NCI-H69 (cell line): ENCODE results near the gene AMPD3.
A peak's percentile ranks its signal among the peaks of the same experiment; 100 is the strongest.

Source experiments
- DNase-seq: peaks from one replicate; lab custom pipeline; 2025; lab: John Stamatoyannopoulos, UW

AMPD3 gene

DNA sequence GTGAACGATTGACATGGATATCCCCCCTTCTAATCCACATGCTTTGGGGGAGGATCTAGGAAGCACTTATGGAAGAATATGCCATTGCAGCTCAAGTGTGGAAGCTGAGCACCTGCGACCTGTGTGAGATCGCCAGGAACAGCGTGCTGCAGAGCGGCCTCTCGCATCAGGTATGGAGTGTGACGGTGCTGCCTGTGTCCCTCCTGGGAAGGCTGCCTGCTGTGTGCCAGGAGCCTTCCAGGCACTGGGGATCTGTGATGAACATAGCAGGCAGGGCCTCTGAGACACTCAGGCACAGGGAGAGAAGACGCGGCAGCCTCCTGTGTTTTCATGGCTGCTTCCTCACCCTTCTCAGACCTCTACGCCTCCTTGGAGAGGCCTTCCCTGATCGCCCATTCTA, 49.4 kb downstream of the AMPD3 start:
- no peak for DNase-seq

GRCh38 chr11:10505278-10506007, 50.4 kb downstream of the AMPD3 start:
- DNase-seq: no peak

GRCh38 chr11:10506008-10506370, 50.9 kb downstream of the AMPD3 start:
- DNase-seq: no peak

GRCh38 chr11:10511181-10511621, 56.1 kb downstream of the AMPD3 start:
- peak; percentile 44 for DNase-seq

DNA sequence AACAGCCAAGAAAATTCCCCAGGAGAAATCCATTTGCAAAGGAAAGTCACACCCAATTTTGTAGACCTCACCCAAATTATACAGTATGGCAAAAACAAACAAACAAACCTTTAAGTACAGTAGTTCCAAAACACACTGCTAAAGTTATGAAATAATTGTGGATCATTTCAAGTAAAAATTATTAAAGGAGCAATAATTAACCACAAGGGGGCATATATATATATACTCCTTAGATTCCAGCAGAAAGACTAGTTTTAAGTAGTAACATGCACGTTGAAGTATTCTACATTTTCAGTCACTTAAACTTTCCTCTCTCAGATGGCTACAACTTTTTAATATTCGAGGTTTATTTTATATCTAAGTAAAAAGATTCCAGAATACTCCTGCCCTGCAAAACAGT, 59.1 kb downstream of the AMPD3 start:
- DNase-seq: peak; percentile 20

DNA sequence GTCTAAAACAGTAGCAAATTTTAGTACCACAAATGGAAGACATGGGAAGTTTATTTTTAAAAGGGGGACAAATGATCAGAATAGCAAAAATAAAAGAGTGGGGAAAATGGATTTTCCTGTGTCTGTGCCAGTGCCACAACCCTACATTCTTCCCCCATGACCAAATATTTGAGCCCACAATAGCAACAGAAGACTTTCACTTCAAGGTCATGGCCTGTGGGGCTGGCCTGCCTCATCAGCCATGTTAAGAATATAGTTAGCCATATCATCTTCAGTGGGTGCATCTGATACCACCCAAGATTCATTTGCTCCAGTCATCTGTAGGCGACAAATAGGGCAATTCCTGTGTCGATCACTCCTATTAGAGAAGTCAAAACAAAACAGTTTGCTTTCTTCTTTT, 59.6 kb downstream of the AMPD3 start:
- DNase-seq: no peak

DNA sequence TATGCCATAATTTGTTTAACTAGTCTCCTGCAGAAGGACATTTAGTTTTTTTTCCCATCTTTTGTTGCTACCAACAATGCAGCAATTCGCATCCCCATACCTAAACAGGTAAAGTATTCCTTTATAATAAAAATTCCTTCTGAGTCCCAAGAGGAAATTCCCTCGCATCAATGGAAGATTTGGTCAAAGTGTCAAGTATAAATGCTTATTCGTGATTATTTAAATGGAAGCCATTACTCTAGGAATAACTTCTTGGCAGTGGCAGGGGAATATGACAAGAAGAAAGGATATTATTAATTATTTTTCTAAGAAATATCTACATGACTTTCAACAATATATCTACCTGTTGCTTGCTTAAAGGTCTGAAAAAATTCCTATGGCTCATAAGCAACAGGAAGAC, 60.4 kb downstream of the AMPD3 start:
- no peak for DNase-seq

GRCh38 chr11:10518123-10518522, 63.1 kb downstream of the AMPD3 start:
- no peak for DNase-seq

GRCh38 chr11:10518891-10519290, 63.8 kb downstream of the AMPD3 start:
- DNase-seq: no peak

DNA sequence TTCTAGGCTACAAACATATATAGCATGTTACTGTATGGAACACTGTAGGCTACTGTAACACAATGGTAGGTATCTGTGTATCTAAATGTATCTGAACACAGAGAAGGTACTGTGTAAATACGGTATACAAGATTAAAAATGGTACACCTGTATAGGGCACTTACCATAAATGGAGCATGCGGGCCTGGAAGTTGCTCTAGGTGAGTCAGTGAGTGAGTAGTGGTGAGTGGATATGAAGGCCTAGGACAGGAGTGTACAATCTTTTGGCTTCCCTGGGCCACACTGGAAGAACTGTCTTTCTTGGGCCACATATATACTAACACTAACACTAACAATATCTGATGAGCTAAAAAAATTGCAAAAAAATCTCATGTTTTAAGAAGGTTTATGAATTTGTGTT, 64.6 kb downstream of the AMPD3 start:
- no peak for DNase-seq

- no peak for DNase-seq
Observed at GRCh38 chr11:10520562-10520961, 65.5 kb downstream of the AMPD3 start.

DNA sequence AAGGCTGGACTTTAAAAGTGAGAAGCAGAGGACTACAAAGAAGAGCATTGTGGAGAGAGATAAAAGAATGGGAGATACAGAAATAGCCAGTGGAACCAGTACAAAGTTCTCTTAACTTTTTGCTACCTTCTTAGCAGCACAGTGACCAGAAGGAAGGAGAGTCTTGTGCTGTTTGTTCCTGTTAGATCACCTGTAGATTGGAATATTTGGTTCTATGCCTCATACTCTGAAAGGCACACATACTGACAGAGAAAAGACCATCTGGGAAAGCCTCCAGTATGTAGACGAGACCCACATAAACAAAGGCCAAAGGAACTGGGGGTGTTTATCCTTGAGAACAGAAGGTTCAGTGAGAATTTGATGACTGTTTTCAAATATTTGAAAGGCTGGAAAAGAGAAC, 67.2 kb downstream of the AMPD3 start:
- DNase-seq: no peak

GRCh38 chr11:10522921-10523320, 67.9 kb downstream of the AMPD3 start:
- no peak for DNase-seq

DNA sequence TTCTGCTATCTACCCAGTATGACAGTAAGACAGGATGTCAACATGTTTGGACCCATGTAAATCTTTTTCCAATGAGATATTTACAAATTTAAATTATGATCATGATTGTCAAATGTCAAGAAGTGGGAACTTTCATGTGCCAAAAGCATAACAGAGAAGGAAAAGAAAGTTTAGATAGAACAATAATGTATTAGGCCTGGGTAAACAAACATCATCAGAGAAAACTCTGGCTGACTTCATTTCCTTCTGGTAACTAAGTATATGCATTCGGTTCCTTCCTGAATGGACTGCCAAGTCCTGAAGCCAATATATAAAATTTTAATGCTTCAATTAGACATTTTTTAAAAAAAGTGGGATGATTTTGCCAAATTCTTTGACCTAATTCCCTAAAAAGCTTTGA, 69.4 kb downstream of the AMPD3 start:
- no peak for DNase-seq

GRCh38 chr11:10526974-10527918, 72.2 kb downstream of the AMPD3 start:
- DNase-seq: no peak

DNA sequence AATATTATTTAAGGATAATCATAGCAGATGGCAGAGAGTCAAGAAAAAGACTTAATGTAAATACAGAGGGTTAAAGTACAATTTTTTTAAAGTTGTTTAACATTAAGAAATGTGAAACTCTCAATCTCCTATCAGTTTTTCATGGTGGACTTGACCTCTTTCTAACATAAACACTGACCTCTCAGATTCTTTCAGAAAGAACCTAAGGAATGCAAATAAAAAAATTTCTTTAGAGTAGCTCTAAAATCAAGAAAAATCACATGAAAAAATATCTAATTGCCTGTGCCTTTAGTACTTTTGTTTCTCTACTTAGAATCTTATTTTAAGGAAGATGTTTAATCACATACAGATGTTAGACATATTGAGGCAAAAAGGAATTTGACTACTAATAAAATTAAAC, 73.1 kb downstream of the AMPD3 start:
- no peak for DNase-seq

GRCh38 chr11:10529279-10529678, 74.2 kb downstream of the AMPD3 start:
- no peak for DNase-seq

DNA sequence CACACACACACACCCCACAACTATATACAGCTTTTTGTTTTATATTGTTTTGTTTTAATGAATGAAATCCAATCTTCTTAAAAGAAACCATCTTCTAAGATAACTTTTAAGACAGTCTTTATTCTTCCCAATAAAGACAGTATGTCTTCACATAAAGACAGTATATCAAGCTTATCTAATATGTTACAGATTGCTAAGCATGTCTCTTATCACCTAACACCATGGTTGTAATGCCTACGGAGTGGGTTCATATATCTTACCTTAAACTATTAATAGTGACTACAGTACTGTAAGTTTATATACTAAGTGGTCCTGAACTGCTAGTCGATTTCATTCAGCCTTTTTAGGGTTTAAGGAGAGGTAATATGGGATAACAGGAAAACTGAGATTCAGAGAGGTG, 77.5 kb downstream of the AMPD3 start:
- DNase-seq: no peak

DNA sequence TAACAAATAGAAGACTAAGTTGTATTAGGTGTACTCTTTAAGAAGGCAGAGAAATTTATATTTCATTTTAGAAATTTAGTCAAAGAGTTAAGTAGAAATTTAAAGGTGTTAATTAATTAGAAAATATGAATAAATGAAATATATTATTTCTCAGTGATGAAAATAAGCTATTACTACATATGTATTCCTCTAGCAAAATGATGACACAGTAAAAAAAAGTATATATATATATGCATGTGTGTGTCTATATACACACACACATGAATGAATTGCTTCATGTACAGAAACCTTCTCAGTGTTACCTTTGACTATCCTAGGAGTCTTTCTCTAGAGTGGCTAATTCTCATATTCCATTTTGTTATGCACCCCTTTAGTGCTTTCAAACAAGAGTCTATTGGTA, 78.3 kb downstream of the AMPD3 start:
- no peak for DNase-seq

- no peak for DNase-seq
Observed at GRCh38 chr11:10534316-10534715, 79.3 kb downstream of the AMPD3 start.

- DNase-seq: no peak
Observed at GRCh38 chr11:10537600-10537999, 82.5 kb downstream of the AMPD3 start.

- DNase-seq: no peak
Observed at GRCh38 chr11:10538924-10539323, 83.9 kb downstream of the AMPD3 start.

DNA sequence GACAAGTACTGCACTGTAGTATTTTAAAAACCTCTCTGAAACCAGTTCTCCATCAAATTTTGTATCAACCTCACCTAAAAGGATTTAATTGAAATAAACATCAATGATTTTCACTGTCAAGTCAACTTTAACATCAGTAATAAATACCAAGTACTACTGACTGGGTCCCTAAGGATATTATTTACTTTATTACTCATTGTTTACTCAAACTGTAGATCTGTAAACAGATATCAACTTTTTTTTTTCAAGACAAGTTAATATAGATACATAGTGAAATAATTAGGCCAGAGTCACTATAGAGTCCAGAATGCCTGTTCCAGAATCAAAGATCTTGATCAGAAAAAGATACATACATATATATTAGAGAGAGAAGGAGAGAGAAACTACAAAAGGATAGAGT, 84.3 kb downstream of the AMPD3 start:
- peak; percentile 49 for DNase-seq
